Breast epithelium (tissue), 3 donors: ENCODE results near the gene HPD.

Experiments
- POLR2A ChIP-seq: fragments of 450-650 bp; IDR thresholded peaks from one replicate; pipeline ENCODE4 v1.6.1; 2016; ENCODE audit warnings: antibody characterized with exemption, mild to moderate bottlenecking, moderate library complexity
- POLR2AphosphoS5 ChIP-seq, 3 donors: sonication (generic); formaldehyde crosslinking; IDR thresholded peaks; one replicate each; pipeline ENCODE4 v1.6.1; 2017; ENCODE audit warnings: antibody characterized with exemption in 3 of 3
- TF ChIP-seq, protein P1 (sequence below), 3 donors: fragments of 450-650 bp; IDR thresholded peaks; one replicate each; pipeline ENCODE4 v1.5.1; 2016 to 2017; ENCODE audit warnings: antibody characterized with exemption in 3 of 3, mild to moderate bottlenecking in 3 of 3, moderate library complexity in 3 of 3

DNA sequence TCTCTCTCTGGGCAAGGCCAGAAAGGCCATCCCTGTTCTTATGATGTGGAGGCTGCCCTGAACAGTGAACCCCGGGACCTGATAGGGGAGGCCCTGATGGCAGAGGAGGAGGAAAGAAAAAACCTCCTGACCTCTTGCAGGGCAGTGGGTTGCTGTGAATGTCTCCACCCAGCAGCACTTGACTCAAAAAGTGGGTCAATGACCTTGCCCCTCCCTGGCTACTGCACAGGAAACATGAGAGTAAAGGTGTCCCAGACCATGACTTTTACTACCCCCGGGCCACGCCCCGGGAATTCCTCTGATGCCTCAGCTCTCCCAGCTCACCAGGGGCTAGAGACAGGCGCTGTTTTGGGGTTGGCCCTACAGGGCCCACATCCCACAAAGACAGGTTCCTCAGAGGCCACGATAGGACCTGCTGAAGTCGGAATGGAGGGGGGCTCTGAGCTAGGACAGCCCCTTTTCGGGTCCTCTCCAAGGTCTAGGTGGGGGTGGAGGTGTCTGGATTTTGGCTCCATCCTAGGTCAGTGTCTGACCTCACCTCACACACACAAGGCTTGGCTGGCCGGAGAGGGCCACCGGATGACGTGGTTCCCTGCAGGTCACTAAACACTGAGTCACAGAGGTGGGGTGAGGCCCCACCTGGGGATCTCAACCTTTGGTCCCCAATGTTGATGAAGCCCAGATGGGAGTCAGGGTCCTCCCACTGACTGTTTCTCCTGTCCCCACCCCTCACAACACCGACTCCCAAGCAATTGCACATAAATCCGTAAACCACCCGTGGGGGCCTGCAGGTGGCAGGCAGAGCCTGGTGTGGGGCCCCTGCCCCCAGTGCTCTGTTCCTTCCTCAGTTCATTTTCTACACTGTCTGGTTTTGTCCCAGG is 66.7 kb downstream of the HPD start:
- TF ChIP-seq, protein P1, sequence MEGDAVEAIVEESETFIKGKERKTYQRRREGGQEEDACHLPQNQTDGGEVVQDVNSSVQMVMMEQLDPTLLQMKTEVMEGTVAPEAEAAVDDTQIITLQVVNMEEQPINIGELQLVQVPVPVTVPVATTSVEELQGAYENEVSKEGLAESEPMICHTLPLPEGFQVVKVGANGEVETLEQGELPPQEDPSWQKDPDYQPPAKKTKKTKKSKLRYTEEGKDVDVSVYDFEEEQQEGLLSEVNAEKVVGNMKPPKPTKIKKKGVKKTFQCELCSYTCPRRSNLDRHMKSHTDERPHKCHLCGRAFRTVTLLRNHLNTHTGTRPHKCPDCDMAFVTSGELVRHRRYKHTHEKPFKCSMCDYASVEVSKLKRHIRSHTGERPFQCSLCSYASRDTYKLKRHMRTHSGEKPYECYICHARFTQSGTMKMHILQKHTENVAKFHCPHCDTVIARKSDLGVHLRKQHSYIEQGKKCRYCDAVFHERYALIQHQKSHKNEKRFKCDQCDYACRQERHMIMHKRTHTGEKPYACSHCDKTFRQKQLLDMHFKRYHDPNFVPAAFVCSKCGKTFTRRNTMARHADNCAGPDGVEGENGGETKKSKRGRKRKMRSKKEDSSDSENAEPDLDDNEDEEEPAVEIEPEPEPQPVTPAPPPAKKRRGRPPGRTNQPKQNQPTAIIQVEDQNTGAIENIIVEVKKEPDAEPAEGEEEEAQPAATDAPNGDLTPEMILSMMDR (IDR thresholded peaks at IDR 0.05): no peak
- no peak for TF ChIP-seq POLR2AphosphoS5 (IDR thresholded peaks at IDR 0.05)
- no peak for TF ChIP-seq POLR2A
